H1 (cell line): ENCODE data around the gene TCF7L2. TPM values are rescaled to one million over a fixed set of nuclear protein-coding genes. Genes with fewer than 3 reads are reported as not detected.

ENCODE experiments used
- CTCF ChIA-PET: fragments of 300-600 bp; sonication (Branson Sonifier 250); formaldehyde crosslinking; loops from one replicate; lab custom pipeline; 2021; ENCODE audit not compliant: partially characterized antibody; lab: Charles Lee
- POLR2A ChIA-PET: fragments of 300-600 bp; sonication (Branson Sonifier 250); formaldehyde crosslinking; loops from one replicate; lab custom pipeline; 2021; ENCODE audit warnings: inconsistent platforms; ENCODE audit not compliant: partially characterized antibody; lab: Charles Lee
- DNase-seq, 2 experiments: peaks; one replicate each; pipeline versions ENCODE4 v3.0.0 to v3.0.0-alpha.2; 2010 to 2022; ENCODE audit warnings: low spot score in 2 of 2, low read depth in 1 of 2, mixed read lengths in 1 of 2
- FAIRE-seq: peaks from 2 replicates; lab custom pipeline; 2011; peaks lifted over from hg19 to GRCh38; lab: Jason Lieb, UNC
- H2AFZ ChIP-seq: 2 replicates; pipeline ENCODE4 v1.8.1; 2012; ENCODE audit warnings: low read length, inconsistent platforms
- H2AK5ac ChIP-seq: 2 replicates; pipeline ENCODE4 v1.6.1; 2013; ENCODE audit warnings: low read depth, low read length
- H2BK120ac ChIP-seq: replicated peaks from 2 replicates; pipeline ENCODE3; 2013; ENCODE audit warnings: low read depth, low read length, inconsistent platforms
- H2BK12ac ChIP-seq: 2 replicates; pipeline ENCODE4 v1.6.1; 2013; ENCODE audit warnings: low read depth, low read length
- H2BK15ac ChIP-seq: 2 replicates; pipeline ENCODE4 v1.6.1; 2013; ENCODE audit warnings: low read length
- H2BK20ac ChIP-seq: 2 replicates; pipeline ENCODE4 v1.6.1; 2013; ENCODE audit warnings: low read length
- H2BK5ac ChIP-seq: 2 replicates; pipeline ENCODE4 v1.6.1; 2013; ENCODE audit warnings: low read depth, low read length
- H3K14ac ChIP-seq: 2 replicates; pipeline ENCODE4 v1.6.1; 2013; ENCODE audit warnings: inconsistent platforms; ENCODE audit not compliant: insufficient read length
- H3K18ac ChIP-seq: 2 replicates; pipeline ENCODE4 v1.6.1; 2013; ENCODE audit warnings: low read length; ENCODE audit errors: extremely low read depth
- H3K23ac ChIP-seq: 2 replicates; pipeline ENCODE4 v1.6.1; 2013; ENCODE audit warnings: inconsistent platforms; ENCODE audit not compliant: insufficient read length
- H3K23me2 ChIP-seq: 2 replicates; pipeline ENCODE4 v1.6.1; 2013; ENCODE audit warnings: low read depth, low read length
- H3K27ac ChIP-seq: 2 replicates; pipeline ENCODE4 v1.6.1; 2011; ENCODE audit warnings: low read depth, low read length, inconsistent platforms
- H3K27me3 ChIP-seq, 4 experiments: replicated peaks in 1 of 4; 1 replicate in 1 of 4; 2 replicates in 3 of 4; pipeline versions ENCODE4 v1.6.1 to v1.8.1; 2011 to 2013; ENCODE audit warnings: low read length in 3 of 4, mild to moderate bottlenecking in 3 of 4, inconsistent platforms in 2 of 4, mixed read lengths in 2 of 4, moderate library complexity in 1 of 4; ENCODE audit not compliant: control insufficient read depth in 3 of 4, insufficient read depth in 3 of 4; ENCODE audit errors: extremely low read depth in 1 of 4
- H3K36me3 ChIP-seq, 4 experiments: 2 replicates each; pipeline versions ENCODE4 v1.6.1 to v1.8.1; 2011 to 2013; ENCODE audit warnings: mild to moderate bottlenecking in 4 of 4, low read length in 3 of 4, moderate library complexity in 2 of 4, control low read depth in 1 of 4, inconsistent platforms in 1 of 4; ENCODE audit not compliant: insufficient read depth in 4 of 4, control insufficient read depth in 2 of 4
- H3K4ac ChIP-seq: replicated peaks from 2 replicates; pipeline ENCODE3; 2013; ENCODE audit warnings: low read length, low read depth, mixed read lengths, inconsistent platforms; ENCODE audit not compliant: insufficient read length
- H3K4me1 ChIP-seq, 4 experiments: replicated peaks in 1 of 4; 1 replicate in 1 of 4; 2 replicates in 3 of 4; pipeline versions ENCODE4 v1.6.1 to v1.8.1; 2011 to 2013; ENCODE audit warnings: low read length in 3 of 4, inconsistent platforms in 2 of 4, mixed read lengths in 1 of 4; ENCODE audit not compliant: insufficient read depth in 4 of 4, control insufficient read depth in 3 of 4
- H3K4me2 ChIP-seq, 2 experiments: 2 replicates each; pipeline versions ENCODE4 v1.6.1 to v1.8.1; 2011 to 2013; ENCODE audit warnings: low read depth in 2 of 2, low read length in 2 of 2, control low read depth in 1 of 2, inconsistent platforms in 1 of 2, mild to moderate bottlenecking in 1 of 2; ENCODE audit not compliant: insufficient read depth in 1 of 2
- H3K4me3 ChIP-seq, 4 experiments: fragments of 200-600, 300-600 bp in 1 of 4; sonication (generic), shearing (Covaris generic), sonication (Bioruptor Twin) in 1 of 4; 2 replicates each; pipeline versions ENCODE4 v1.5.1 to v1.8.1; 2011 to 2016; ENCODE audit warnings: low read length in 4 of 4, low read depth in 3 of 4, control low read depth in 2 of 4, inconsistent platforms in 2 of 4, mild to moderate bottlenecking in 2 of 4, mixed read lengths in 1 of 4, moderate library complexity in 1 of 4; ENCODE audit not compliant: insufficient read depth in 2 of 4; ENCODE audit errors: extremely low read depth in 1 of 4
- H3K56ac ChIP-seq: replicated peaks from 2 replicates; pipeline ENCODE3; 2013; ENCODE audit warnings: low read depth, mild to moderate bottlenecking, mixed read lengths, low read length, inconsistent platforms; ENCODE audit not compliant: insufficient read length
- H3K79me1 ChIP-seq: 2 replicates; pipeline ENCODE4 v1.6.1; 2013; ENCODE audit warnings: low read depth, low read length, control low read depth
- H3K79me2 ChIP-seq, 2 experiments: 2 replicates each; pipeline versions ENCODE4 v1.6.1 to v1.8.1; 2012 to 2013; ENCODE audit warnings: low read length in 2 of 2, mild to moderate bottlenecking in 2 of 2, inconsistent platforms in 1 of 2; ENCODE audit not compliant: insufficient read depth in 2 of 2, control insufficient read depth in 1 of 2
- H3K9ac ChIP-seq, 4 experiments: replicated peaks in 1 of 4; 1 replicate in 1 of 4; 2 replicates in 3 of 4; pipeline versions ENCODE4 v1.6.1 to v1.8.1; 2011 to 2013; ENCODE audit warnings: low read depth in 3 of 4, low read length in 3 of 4, control low read depth in 2 of 4, mild to moderate bottlenecking in 2 of 4, moderate library complexity in 2 of 4, inconsistent platforms in 1 of 4; ENCODE audit errors: extremely low read depth in 1 of 4
- H3K9me3 ChIP-seq, 2 experiments: 2 replicates each; pipeline versions ENCODE4 v1.6.1 to v1.8.1; 2012 to 2013; ENCODE audit warnings: mild to moderate bottlenecking in 2 of 2, moderate library complexity in 2 of 2, control low read depth in 1 of 2, inconsistent platforms in 1 of 2, low read depth in 1 of 2, low read length in 1 of 2, mixed read lengths in 1 of 2; ENCODE audit not compliant: insufficient read depth in 2 of 2
- H4K20me1 ChIP-seq, 2 experiments: replicated peaks in 1 of 2; 2 replicates each; pipeline versions ENCODE3 to v1.8.1; 2011 to 2013; ENCODE audit warnings: inconsistent platforms in 2 of 2, low read length in 2 of 2, mild to moderate bottlenecking in 1 of 2; ENCODE audit not compliant: insufficient read depth in 2 of 2, control insufficient read depth in 1 of 2
- H4K5ac ChIP-seq: 2 replicates; pipeline ENCODE4 v1.6.1; 2013; ENCODE audit warnings: low read length, low read depth, mixed read lengths, inconsistent platforms; ENCODE audit not compliant: insufficient read length
- H4K8ac ChIP-seq: 2 replicates; pipeline ENCODE4 v1.8.0; 2013; ENCODE audit warnings: mild to moderate bottlenecking, moderate library complexity, low read length, inconsistent platforms; ENCODE audit not compliant: insufficient read depth; ENCODE audit errors: extremely low read depth
- H4K91ac ChIP-seq: replicated peaks from 2 replicates; pipeline ENCODE3; 2013; ENCODE audit warnings: low read length, mixed read lengths, inconsistent platforms; ENCODE audit not compliant: insufficient read length
- MAFK ChIP-seq: IDR thresholded peaks from 2 replicates; pipeline ENCODE4 v1.6.1; 2012; ENCODE audit warnings: low read depth, mild to moderate bottlenecking, improper control_type of control experiment, low read length
- RNF2 ChIP-seq: fragments of 200-900, 300-1000 bp; sonication (generic); IDR thresholded peaks from 2 replicates; pipeline ENCODE4 v1.7.1; 2016; ENCODE audit warnings: borderline replicate concordance, low read depth, mild to moderate bottlenecking, antibody characterized with exemption, low read length; ENCODE audit not compliant: poor library complexity, severe bottlenecking; ENCODE audit errors: missing control alignments
- RXRA ChIP-seq: IDR thresholded peaks from 2 replicates; pipeline ENCODE4 v1.6.1; 2011; ENCODE audit warnings: low read depth, mild to moderate bottlenecking, low read length, moderate library complexity; ENCODE audit not compliant: insufficient read depth
- SAP30 ChIP-seq: fragments of 300-600 bp; sonication (generic); IDR thresholded peaks from 2 replicates; pipeline ENCODE4 v1.7.1; 2012; ENCODE audit warnings: low read length, moderate library complexity, mild to moderate bottlenecking, inconsistent platforms; ENCODE audit not compliant: insufficient read depth, insufficient replicate concordance
- SP2 ChIP-seq: IDR thresholded peaks from 2 replicates; pipeline ENCODE4 v1.6.1; 2012; ENCODE audit warnings: mild to moderate bottlenecking, low read length, inconsistent platforms
- YY1 ChIP-seq: IDR thresholded peaks from 2 replicates; pipeline ENCODE4 v1.6.1; 2011; ENCODE audit warnings: low read depth, mild to moderate bottlenecking, low read length
- WGBS, 2 experiments: shearing (Covaris generic) in 1 of 2; methylation state at CpG; one replicate each; pipeline versions ENCODE4 v1.1.6 to v1.1.7; 2013 to 2015; ENCODE audit warnings: low lambda C conversion rate in 2 of 2, mixed read lengths in 2 of 2, inconsistent platforms in 1 of 2, low coverage in 1 of 2, missing lambda C conversion rate in 1 of 2; ENCODE audit not compliant: insufficient replicate concordance in 2 of 2, insufficient coverage in 1 of 2, insufficient read length in 1 of 2; ENCODE audit errors: extremely low coverage in 1 of 2, missing lambda C conversion rate in 1 of 2; 5-methylcytosine and 5-hydroxymethylcytosine counted together
- polyA plus RNA-seq, 7 experiments: library from polyadenylated mRNA; depleted of rRNA in 3 of 7; stranded (reverse) in 5 of 7; unstranded in 2 of 7; fragments of >200 nt in 5 of 7; fragments of 200-250 nt in 2 of 7; gene quantifications; 1 replicate in 5 of 7; 2 replicates in 1 of 7; 4 replicates in 1 of 7; pipeline versions ENCODE4 v1.2.1 to v1.2.3, GENCODE V29; 2011 to 2013; ENCODE audit warnings: missing spikeins in 2 of 7, mixed read lengths in 2 of 7
- total RNA-seq: library from RNA; stranded (reverse); fragmentation: NEBNext Ultra II Directional; extraction: Animal tissue kit (Norgen Biotek cat#: 25700); gene quantifications from 2 replicates; pipeline ENCODE4 v1.2.1, GENCODE V29; 2021

The TCF7L2 gene
- total and polyA plus RNA-seq, 2 of the 8 experiments (the other 6 are each of a cell fraction or from before 2014, with no cell fraction given) = 33.9 to 67.3 TPM

GRCh38 chr10:113160641-113161040 lies 210.6 kb downstream of the TCF7L2 start:
- H3K27me3 ChIP-seq = no peaks in the 10 kb centered on the region
- H2AK5ac ChIP-seq = no peak overlapping the region
- H3K56ac ChIP-seq = no peak overlapping the region
- no peak overlapping the region for H3K4me3 ChIP-seq
- H2AFZ ChIP-seq = no peak overlapping the region
- H3K36me3 ChIP-seq = peaks cover 17 to 77% (median 36%) of the 10 kb centered on the region in 4 experiments
- H2BK5ac ChIP-seq = no peak overlapping the region
- H3K79me1 ChIP-seq = peaks cover 2% of the 10 kb centered on the region; the same call in 1 of the 2 replicates
- no peaks in the 10 kb centered on the region; the same call in 1 of the 2 replicates for H3K23me2 ChIP-seq
- H3K14ac ChIP-seq = no peak overlapping the region
- H4K8ac ChIP-seq = no peak overlapping the region
- H3K79me2 ChIP-seq = peaks cover 0 to 3% of the 10 kb centered on the region in 2 experiments; a peak in 1 of 4 replicates
- no peak for DNase-seq
- peaks cover 0 to 2% of the 10 kb centered on the region in 2 experiments for H4K20me1 ChIP-seq
- no peak for FAIRE-seq
- POLR2A ChIA-PET = interaction anchor here (0.5 kb wide), 1 partner anchor 527 kb away, joined by 3 read pairs; no protein-coding TSS in a partner anchor
- no peak overlapping the region for H2BK120ac ChIP-seq
- no peak overlapping the region for H3K27ac ChIP-seq
- no peak overlapping the region for H3K23ac ChIP-seq
- no peak overlapping the region for H3K4ac ChIP-seq
- H3K4me2 ChIP-seq = no peak overlapping the region
- no peak overlapping the region for H3K18ac ChIP-seq
- H4K5ac ChIP-seq = no peak overlapping the region
- no peak overlapping the region for H2BK15ac ChIP-seq
- no peak overlapping the region for H3K9ac ChIP-seq
- no peak overlapping the region for H4K91ac ChIP-seq
- no peak overlapping the region for H2BK12ac ChIP-seq
- WGBS, 2 experiments = 94% methylated on average over 10 of the region's 10 CpGs; no CpG with 5 or more reads in 1 of the 2 experiments
- H3K4me1 ChIP-seq = peaks cover 8 to 21% (median 13%) of the 10 kb centered on the region in 4 experiments
- CTCF ChIA-PET = interaction anchor here (1.3 kb wide), 1 partner anchor 20 kb away, joined by 5 read pairs; no protein-coding TSS in a partner anchor
- H2BK20ac ChIP-seq = no peak overlapping the region
- H3K9me3 ChIP-seq = no peaks in the 10 kb centered on the region
- no peak for TF ChIP-seq SAP30
- TF ChIP-seq YY1 = no peak
- no peak for TF ChIP-seq SP2
- TF ChIP-seq RNF2 = no peak
- no peak for TF ChIP-seq RXRA
- TF ChIP-seq MAFK = no peak
